GM06990 (cell line): ENCODE data around the gene DNAH11.
"Not testable (repeated sequence)": the region's sequence is repeated elsewhere in the genome, so short reads cannot be mapped to it uniquely, and the experiment has no call there.

Experiments used
- DNase-seq: peaks from one replicate; pipeline ENCODE4 v3.0.0-alpha.2; 2011; ENCODE audit not compliant: insufficient read length; ENCODE audit errors: extremely low read depth
- H3K27me3 ChIP-seq: replicated peaks from 2 replicates; pipeline ENCODE4 v1.6.0; 2011; ENCODE audit warnings: low read length; ENCODE audit not compliant: control insufficient read depth, insufficient read depth
- H3K36me3 ChIP-seq: 2 replicates; pipeline ENCODE4 v1.5.1; 2011; ENCODE audit warnings: low read length; ENCODE audit not compliant: control insufficient read depth, insufficient read depth
- H3K4me3 ChIP-seq: replicated peaks from 2 replicates; pipeline ENCODE4 v1.5.1; 2011; ENCODE audit warnings: low read depth, mild to moderate bottlenecking, control low read depth, low read length
- CTCF ChIP-seq: IDR thresholded peaks from 2 replicates; pipeline ENCODE4 v1.5.1; 2011; ENCODE audit warnings: low read length, control low read depth, mild to moderate bottlenecking, inconsistent platforms; ENCODE audit not compliant: insufficient read depth, poor library complexity, severe bottlenecking

DNAH11 gene

GRCh38 chr7:21671859-21672258 is 129.0 kb downstream of the DNAH11 start:
- DNase-seq, result peak; percentile 32
- no peak overlapping the region for H3K4me3 ChIP-seq
- H3K36me3 ChIP-seq, result no peaks in the 10 kb centered on the region
- no peak for TF ChIP-seq CTCF
- no peaks in the 10 kb centered on the region for H3K27me3 ChIP-seq

- Histone ChIP-seq H3K27me3 (no peaks in the 10 kb centered on the region), H3K36me3 (no peaks in the 10 kb centered on the region), H3K4me3 (no peak overlapping the region)
- no peak for DNase-seq
- no peak for TF ChIP-seq CTCF
Observed at GRCh38 chr7:21675255-21675654, 132.4 kb downstream of the DNAH11 start.

GRCh38 chr7:21690705-21691104 is 147.9 kb downstream of the DNAH11 start:
- Histone ChIP-seq H3K4me3 (no peak overlapping the region), H3K36me3 (no peaks in the 10 kb centered on the region), H3K27me3 (no peaks in the 10 kb centered on the region)
- peak; percentile 17 for TF ChIP-seq CTCF
- no peak for DNase-seq

- not testable (repeated sequence) for H3K27me3 ChIP-seq, H3K36me3 ChIP-seq, H3K4me3 ChIP-seq, DNase-seq
Observed at GRCh38 chr7:21691146-21691545, 148.3 kb downstream of the DNAH11 start.

DNA sequence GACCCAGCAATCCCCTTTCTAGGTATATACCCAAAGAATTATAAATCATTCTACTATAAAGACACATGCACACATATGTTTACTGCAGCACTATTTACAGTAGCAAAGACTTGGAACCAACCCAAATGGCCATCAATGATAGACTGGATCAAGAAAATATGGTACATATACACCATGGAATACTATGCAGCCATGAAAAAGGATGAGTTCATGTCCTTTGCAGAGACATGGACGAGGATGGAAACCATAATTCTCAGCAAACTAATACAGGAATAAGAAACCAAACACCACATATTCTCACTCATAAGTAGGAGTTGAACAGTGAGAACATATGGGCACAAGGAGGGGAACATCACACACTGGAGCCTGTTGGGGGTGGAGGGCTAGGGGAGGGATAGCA is 157.7 kb downstream of the DNAH11 start:
- not testable (repeated sequence) for H3K27me3 ChIP-seq, H3K36me3 ChIP-seq, DNase-seq, H3K4me3 ChIP-seq

GRCh38 chr7:21702303-21702702 is 159.5 kb downstream of the DNAH11 start:
- DNase-seq, result no peak
- Histone ChIP-seq H3K36me3 (no peaks in the 10 kb centered on the region), H3K4me3 (no peak overlapping the region), H3K27me3 (no peaks in the 10 kb centered on the region; the same call in 1 of the 2 replicates)
- TF ChIP-seq CTCF, result no peak

DNA sequence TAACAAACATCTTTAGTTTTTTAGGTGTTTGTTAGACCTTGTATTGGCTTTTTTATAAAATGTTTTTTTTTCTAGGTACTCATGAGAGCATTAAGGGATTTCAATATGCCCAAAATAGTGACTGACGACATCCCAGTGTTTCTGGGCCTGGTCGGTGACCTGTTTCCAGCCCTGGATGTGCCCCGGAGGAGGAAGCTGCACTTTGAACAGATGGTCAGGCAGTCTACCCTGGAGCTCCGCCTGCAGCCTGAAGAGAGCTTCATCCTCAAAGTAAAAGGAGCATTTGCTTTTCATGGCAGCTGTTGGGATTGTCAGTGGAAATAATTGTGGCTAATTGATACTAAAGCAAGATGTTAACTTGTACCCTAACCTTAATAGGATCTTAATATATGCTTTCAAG is 161.5 kb downstream of the DNAH11 start:
- no peak overlapping the region for H3K4me3 ChIP-seq
- H3K27me3 ChIP-seq, result no peaks in the 10 kb centered on the region; the same call in 1 of the 2 replicates
- TF ChIP-seq CTCF, result no peak
- no peaks in the 10 kb centered on the region for H3K36me3 ChIP-seq
- no peak for DNase-seq
